ENCODE data around the gene HSD17B8.

The HSD17B8 gene
- 0.69 to 3.7 (median 1.9) reads per million in 17 experiments for total RNA-seq

DNA sequence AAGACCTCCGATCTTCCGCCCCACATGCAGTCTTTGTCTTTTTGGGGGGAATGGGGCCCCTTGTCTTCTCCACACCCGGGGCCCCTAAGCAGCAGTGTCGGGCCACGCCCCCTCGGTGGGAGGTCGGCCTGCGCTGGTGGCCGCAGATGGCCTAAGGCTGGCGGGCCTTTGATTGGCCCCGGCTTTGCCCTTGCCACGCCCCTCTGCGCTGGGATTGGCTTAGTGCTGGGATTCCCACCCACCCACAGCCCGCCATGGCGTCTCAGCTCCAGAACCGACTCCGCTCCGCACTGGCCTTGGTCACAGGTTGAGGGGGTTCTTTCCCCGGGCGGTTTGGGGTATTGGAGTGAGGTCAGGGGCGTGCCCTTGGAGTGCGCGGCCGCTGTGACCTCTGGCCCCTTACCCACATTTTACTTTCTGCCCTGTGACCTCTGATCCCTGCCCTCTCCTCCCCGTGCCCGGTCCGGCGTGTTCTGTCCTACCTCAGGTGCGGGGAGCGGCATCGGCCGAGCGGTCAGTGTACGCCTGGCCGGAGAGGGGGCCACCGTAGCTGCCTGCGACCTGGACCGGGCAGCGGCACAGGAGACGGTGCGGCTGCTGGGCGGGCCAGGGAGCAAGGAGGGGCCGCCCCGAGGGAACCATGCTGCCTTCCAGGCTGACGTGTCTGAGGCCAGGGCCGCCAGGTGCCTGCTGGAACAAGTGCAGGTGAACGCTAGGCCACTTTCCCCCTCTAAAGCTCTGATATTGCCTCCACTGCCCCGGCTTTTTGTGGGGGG lies at the start of gene HSD17B8:
TSS of gene HSD17B8 (plus strand) at position 241 of the 776 bp plus-strand sequence. CDS start at position 255, 14 bp downstream.
- peak; percentile 86 to 95 (median 91) for DNase-seq

DNA sequence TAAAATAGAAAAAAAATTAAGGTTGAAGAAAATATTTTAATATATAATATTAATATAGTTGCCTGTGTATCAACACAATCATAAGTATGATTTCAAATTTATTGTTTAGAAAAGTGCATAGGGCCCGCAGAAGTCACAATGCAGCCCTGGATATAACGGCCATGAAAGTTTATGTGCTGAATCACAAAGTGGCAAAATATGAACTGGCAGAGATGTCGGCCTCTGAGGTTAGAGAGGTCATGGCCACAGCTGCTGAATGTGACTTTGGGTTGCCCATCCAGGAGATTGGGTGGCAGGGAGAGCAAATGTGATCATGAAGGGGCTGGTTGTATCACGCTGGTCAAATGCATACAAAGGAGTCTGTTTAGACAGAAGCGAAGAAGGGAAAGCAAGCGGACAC lies 47.9 kb upstream of the HSD17B8 start:
- DNase-seq = no peak

DNA sequence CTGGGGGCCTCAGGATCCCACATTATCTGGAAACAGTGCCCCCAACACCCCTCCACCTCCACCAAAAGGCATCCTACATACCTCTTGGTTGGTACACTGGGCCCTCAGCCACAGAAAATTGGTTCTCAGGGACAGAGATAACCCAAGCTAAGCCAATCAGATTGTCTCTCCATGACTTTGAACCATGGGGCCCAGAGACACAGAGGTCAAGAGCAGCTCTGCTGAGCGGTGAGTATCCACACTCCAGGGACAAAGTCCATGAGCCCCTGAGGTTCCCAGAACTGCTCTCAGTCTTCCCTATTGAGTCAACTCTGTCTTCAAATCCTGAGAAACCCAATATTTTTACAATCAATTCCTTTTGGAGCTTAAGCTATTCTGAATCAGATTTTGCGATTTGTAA lies 47.5 kb upstream of the HSD17B8 start:
- no peak for DNase-seq

DNA sequence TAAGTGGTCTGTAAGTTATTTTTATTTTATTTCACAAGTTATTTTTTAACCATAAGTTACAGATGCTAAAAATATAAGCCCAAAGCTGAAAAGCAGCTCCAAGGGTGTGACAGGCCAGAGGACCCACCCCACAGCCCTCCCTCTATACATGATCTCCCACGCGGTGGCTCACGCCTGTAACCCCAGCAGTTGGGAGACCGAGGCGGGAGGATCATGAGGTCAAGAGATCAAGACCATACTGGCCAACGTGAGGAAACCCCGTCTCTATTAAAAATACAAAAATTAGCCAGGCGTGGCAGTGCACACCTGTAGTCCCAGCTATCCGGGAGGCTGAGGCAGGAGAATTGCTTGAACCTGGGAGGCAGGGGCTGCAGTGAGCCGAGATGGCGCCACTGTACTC lies 44.4 kb upstream of the HSD17B8 start:
- DNase-seq = no peak

DNA sequence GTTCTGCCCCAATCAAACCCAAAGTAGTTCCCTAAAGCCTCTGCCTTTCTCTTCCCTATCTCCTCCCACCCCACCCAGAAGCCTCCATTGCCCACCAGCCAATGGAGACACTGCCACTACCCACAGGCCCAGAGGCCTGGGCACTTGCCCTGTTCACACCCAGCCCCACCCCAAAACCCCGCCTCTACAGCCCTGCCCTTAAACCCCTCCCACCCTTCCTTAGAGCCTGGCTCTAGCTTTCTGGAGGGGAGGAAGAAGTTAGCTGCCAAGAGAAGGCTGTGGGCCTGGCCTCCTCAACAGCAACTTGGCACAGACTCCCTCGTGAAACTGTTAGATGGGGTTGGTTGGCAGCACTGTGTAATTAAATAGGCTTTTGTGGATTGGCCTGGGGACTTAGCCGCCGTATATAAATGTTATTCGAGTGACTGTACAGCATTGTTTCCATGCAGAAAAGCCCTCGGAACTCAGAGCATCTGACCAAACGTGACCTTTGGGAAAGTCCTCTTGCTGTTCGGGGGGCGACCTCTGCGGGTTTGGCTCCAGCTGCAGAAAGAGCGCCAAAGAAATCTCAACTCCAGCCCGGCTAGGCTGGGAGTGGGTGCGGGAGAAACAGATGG lies 43.6 kb upstream of the HSD17B8 start:
- peak; percentile 42 to 80 (median 72) for DNase-seq

DNA sequence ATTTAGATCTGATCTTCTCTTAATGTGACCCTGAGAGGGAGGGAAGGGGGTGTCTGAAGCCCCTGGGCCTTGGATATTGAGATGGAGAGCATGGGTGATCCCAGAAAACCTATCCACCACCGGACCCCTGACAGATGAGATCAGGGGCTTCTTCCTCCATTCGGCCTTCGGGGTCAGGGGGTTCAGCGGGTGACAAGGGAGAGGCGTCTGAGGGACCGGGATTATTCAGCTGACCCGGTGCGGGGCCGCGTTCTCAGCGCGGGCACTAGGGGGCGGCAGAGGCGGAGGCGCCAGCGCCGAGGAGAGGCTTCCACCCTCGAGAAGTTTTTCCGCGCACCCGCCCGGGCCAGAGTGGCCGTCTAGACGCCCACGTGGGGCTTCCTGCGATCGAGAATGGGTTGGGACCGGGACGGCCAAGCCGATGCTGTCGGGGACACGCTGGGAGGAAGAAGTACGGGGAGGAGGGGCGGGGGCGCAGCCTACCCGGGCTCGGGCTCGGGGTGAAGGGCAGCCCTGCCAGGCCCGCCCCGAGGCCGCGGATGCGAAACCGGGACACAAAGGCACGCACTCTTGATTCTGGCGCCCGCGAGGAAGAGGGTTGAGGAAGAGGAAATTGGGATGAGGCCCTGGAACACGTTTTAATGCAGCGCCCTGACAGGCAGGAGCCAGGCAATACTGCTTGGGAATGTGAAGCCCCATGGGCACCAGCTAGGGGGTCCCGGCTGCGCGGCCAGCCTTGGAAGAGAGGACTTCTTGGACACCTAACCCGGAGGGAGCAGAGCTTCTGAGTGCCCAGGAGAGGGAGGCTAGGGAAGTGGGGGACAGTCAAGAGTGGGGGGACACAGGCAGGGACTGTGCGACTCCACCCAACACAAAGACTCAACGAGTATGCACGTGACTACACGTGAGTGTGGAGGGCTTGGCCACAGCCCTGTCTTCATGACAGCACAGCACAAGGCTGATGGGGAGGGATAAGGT lies 42.8 kb upstream of the HSD17B8 start:
- DNase-seq = peak; percentile 85 to 94 (median 90)

DNA sequence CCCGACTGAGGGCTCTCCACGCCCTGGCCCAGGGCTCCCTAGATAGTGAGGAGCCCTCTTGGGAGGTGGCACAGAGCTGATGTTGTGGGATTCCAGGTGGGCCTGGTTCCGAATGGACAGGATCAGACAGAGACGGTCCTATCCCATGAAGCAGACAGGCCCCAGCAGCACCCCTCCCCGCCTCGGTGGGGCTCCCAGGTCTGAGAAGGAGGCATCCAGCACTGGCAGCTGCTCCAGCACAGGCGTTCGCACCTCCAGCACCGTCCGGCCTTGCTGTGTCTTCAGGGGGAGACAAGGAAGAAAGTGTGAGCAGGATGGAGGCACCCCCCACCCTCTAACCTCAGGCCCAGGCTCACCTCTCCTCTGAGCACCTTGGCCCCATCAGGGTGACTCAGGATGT lies 40.9 kb upstream of the HSD17B8 start:
- no peak for DNase-seq

DNA sequence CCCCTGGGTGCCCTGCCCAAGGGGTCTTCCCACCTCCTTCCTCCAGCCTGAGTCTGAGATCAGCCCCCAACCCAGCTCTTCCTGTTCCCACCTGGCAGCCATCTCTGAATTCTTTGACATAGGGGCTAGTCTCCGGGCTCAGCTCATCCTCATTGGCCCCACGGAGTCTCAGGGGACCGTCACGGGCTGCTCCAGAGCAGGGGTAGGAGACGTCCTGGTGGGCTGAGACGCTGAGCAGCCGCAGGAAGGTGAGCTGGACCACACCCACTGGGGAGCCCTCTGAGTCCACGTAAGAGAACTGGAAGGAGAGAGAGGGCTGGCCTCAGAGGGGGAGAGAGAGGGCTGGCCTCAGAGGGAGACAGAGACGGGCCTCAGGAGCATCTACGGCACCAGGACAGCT lies 40.3 kb upstream of the HSD17B8 start:
- DNase-seq = no peak

DNA sequence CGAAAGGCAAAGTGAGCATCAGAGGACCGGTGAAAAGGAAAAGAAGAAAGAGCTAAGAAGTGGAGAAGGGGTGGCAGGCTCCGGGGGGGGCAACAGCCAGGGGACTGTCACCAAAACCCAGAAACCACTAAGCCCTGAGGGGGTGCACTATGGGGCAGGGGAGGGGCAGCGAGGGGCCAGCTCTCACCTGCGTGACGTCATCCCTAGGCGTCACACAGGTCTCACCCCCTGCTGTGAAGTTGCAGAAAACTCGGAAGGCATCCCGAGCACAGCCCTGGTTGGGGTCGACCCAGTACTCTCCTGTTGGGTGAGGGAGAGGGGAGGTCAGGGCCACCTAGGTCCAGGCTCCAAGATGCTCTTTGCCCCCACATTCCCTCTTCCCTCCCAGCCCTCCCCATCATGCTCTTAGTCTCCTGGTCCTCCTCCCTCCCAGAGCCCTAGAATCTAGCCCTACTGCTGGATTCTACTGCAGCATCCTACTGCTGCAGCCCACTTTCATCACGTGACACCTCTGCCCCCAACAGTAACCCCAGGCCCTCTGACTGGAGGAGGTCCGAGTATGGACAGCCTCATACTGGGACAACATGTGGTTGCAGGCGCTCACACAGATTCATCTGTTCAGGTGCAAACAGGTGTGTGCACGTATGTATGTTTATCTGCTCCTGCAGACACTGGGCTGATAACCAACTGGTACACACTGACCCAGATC lies 39.6 kb upstream of the HSD17B8 start:
- DNase-seq = no peak

DNA sequence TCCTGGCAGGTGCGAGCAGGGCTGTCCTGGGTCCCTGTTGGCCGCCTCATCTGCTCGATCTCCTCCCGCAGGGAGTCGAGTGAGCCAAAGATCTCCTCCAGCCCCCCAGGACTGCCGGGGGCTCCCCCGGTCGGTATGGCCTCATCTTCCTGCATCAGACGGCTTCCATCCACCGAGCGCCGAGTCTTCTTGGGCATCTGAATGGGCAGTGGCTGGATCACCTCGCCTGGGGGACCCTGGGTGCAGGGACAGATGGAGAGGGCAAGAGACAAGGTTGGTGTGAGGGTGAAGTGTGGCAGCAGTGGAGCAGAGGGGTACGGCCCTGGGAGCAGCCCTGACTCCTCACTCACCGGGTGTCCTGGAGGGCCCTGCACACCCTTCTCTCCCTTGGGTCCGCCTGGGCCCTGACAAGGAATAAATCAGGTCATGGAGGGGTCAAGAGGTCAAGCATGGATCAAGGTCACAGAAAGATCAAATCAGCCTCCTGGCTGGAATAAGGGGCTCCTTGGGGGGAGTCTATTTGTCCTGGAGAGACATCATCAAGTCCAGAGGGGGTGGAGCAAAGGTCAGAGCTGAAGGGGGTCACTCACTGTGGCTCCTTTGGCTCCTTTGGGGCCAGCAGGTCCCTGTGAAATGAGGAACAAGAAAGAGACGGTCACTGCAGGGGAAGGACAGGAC lies 38.7 kb upstream of the HSD17B8 start:
- no peak for DNase-seq

DNA sequence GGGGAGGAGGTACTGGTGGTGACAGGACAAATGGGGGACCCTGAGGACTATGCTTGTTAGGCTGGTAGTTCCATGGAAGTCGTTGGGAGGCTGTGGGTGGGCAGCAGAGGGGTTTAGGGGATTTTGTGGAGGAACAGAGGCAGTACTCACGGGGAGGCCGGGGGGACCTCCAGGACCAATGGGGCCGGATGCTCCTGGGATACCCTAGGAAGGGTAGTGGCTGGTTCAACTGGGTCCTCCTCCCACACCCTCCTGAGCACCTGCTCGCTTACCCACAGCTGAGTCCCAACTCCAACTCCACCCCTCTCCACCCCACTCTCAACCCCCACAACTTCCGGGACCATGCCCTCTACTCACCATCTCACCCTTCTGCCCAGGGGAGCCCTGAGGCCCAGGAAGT lies 38.1 kb upstream of the HSD17B8 start:
- no peak for DNase-seq

DNA sequence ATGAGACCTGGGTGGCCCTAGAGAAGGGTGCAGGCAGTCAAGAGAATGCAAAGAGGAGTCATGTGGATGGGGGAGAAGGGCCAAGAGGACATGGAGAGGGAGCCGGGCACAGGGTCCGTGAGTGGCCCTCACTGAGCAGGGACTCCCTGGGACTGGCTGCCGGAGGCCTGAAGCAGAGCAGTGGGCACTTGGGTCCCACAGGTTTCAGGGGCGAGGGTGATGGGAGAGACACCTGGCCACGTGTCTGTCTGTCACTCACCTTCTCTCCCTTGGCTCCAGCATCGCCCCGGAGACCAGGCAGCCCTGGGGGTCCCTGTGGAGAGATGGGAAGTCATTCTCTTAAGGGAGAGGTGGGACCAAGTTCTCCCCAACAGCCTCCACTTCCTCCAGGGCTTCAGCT lies 37.6 kb upstream of the HSD17B8 start:
- no peak for DNase-seq

DNA sequence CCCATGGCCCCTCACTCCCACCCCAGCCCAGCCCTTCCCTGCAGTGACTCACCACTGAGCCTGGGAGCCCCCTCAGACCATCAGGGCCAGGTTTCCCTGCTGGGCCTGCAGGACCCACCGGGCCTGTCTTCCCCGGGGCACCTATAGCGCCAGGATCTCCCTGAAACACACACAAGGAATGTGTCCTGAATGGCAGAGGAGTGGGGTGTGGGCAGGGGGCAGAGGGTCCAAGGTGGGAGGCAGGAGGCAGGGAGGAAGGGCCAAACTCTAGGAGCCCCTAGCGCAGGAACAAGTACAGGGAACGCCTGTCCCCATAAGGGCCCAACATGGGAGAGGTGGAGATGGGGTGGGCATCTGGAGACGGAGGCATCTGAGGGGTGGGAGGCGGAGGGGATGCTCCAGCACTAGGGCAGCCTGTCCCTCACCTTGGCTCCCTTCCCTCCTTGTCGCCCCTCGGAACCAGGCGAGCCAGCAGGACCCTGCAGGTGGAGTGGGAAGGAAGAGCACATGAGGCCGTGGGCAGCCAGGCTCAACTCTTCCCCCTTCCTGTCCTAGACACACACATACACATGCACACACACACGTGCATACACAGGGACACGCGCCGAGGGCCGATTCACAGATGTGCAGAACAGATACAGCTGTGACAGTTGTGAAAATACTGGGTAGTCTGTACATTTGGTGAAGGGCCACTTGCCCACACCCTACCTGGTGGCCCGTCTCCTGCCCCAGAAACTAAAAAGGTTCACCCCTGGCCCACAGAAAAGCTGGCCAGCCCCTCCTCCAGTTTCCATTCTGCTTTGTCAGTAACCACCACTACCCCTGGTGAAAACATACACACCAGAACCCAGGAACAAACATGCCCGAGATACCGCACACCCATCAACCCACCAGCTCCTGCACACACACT lies 36.8 kb upstream of the HSD17B8 start:
- no peak for DNase-seq

DNA sequence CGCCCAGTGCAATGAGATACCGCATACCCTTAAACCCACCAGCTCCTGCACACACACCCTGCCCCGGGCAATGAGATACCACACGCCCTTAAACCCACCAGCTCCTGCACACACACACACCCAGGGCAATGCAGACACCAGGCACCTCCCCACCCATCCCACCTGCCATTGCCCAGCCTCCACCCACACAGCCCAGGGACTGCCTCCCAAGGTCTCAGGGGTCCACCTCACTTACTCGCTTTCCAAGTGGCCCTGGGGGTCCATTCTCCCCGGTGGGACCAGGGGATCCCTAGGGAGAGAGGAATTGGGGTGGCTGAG lies 36.2 kb upstream of the HSD17B8 start:
- DNase-seq = no peak

DNA sequence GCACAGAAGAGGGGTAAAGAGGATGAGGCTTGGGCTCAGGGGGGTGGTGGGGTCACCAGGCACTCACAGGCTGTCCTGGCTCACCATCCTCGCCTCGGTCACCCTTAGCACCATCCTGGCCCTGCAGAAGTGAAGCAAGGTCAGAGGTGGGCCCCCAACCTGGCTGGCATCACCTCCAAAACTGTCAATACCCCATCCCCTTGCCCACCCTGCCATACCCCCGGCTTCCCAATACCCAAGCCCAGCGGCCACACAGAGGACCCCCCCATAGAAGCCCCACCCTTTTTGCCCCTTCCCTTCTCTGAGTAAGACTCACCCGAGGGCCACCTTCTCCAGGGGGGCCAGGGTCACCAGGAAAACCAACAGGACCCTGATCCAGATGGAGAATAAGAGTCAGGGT lies 35.8 kb upstream of the HSD17B8 start:
- DNase-seq = no peak

DNA sequence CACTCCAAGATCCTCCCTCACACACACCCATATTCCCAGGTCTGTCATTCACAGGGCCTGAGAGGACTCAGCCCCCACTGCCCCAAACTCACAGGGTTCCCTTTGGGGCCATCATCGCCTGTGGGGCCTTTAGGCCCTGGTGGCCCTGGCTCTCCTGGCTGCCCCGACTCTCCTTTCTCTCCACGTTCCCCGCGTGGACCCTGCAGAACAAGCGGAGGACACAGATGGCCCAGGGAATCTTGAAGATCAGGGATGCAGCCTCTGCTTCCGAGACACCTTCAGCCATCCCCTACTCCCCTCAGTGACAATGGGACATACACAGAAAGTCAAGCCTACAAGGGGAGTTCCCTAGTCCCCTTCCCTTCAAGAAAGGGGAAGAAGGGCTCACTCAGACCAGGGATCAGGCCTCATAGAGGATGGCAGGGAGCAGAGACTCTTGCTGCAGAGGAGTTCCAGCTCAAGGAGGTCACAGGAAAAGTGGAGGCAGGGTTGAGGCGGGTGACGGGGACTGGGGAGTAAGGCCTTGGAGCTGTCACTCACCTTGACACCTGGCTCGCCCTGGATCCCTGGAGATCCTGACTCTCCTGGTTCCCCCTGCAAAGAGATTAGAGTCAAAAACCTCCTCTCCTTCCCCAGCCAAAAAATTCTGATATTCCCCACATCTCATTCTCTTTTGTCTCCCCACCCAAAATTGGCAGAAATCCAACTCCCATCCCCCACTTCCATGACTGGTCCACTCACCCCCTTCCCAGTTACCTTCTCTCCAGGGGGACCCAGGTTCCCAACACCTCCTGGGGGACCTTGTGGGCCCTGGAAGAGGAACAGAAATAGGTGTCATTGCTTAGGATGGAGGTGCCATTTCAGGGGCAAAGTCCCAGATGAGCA lies 34.9 kb upstream of the HSD17B8 start:
- peak; percentile 12 to 53 (median 42) for DNase-seq

DNA sequence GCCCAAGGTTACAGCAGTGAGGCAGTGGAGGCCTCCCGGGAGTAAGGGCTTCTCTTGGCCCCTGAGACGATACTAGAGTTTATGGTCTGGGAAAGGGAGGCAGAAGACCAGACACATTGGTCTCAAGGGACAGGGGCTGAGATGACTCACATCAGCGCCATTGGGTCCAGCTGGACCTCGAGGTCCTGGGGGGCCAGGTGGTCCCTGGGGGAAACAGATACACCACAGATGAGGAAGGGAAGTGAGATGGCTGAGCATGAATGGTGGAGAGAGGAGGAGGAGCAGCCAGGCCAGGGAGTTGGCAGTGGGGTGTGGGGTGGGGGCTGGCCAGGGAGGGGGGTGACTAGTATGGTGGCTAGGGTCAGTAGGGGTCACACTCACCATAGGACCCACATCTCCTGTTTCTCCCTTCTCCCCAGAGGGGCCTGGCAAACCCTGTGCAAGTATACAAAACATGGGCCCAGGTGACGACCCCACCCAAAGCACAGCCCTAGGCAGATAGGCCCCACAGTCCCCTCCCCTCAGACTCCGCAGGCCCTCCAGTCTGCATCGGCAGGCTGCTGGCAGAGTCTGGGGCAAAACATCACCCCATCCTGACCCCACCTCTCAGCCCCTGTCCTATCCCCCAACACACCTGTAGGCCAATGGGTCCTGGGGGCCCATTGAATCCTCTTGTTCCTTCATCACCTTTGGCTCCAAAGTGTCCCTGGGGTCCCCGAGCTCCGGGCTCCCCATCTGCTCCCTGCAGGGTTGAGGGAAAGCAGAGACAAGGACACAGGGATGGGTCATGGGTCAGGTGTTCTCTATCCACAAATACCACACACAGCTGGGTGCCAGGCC lies 34.1 kb upstream of the HSD17B8 start:
- no peak for DNase-seq

DNA sequence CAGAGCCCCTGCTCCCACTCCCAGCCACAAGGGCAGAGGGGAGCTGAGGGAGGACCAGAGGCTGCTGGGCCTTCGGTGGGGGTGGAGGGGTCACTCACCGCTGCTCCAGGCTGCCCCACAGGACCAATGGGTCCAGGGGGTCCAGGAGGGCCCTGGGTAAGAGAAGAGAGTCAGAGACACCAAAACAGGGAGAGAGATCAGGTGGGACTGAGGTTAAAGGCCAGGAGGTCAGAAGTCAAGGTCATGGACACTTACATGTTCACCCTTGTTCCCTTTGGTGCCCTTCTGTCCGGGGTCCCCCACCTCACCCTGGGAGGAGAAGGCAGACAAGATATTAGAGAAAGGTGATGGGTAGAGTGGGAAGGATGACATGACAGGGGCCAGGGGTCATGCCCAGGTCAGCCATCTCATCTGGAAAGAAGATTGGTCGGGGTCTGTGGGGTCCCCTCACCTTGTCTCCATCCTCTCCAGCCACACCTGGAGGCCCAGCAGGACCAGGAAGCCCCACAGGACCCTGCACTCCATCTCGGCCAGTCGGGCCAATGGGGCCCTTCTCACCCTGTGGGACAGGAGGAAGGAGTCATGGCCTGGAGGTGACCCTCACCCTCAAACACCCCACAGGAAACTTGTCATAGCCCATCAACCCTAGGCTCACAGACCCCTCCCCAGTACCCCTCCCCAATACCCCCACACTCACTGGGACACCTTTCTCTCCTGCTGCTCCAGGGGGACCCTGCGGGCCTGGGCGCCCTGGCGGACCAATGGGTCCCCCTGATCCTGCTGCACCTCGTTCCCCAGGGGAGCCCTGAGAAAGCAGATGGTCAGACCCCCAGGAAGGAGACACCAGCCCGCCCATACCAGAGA lies 33.2 kb upstream of the HSD17B8 start:
- DNase-seq = no peak
